NT2/D1 (cell line): ENCODE data around the gene RANBP10.

Experiments used
- DNase-seq: peaks from one replicate; pipeline ENCODE4 v3.0.0-alpha.2; 2011; ENCODE audit warnings: low read depth, low spot score
- H3K27me3 ChIP-seq: 2 replicates; pipeline ENCODE4 v1.6.0; 2011; ENCODE audit warnings: mild to moderate bottlenecking; ENCODE audit not compliant: insufficient read length, insufficient read depth
- H3K36me3 ChIP-seq: 2 replicates; pipeline ENCODE4 v1.6.1; 2011; ENCODE audit warnings: mild to moderate bottlenecking, low read length, mixed read lengths; ENCODE audit not compliant: insufficient read depth, insufficient read length
- H3K4me1 ChIP-seq: 2 replicates; pipeline ENCODE4 v1.5.1; 2011; ENCODE audit not compliant: insufficient read depth, insufficient read length
- H3K4me3 ChIP-seq: 2 replicates; pipeline ENCODE4 v1.5.1; 2011; ENCODE audit warnings: low read depth; ENCODE audit not compliant: insufficient read length
- H3K9ac ChIP-seq: 2 replicates; pipeline ENCODE4 v1.6.0; 2011; ENCODE audit warnings: low read depth; ENCODE audit not compliant: insufficient read length
- H3K9me3 ChIP-seq: 2 replicates; pipeline ENCODE4 v1.5.1; 2011; ENCODE audit warnings: mild to moderate bottlenecking, low read length; ENCODE audit not compliant: insufficient read depth
- SUZ12 ChIP-seq: IDR thresholded peaks from 2 replicates; pipeline ENCODE4 v1.6.1; 2011; ENCODE audit not compliant: insufficient read length, insufficient read depth; ENCODE audit errors: extremely low read depth
- YY1 ChIP-seq: IDR thresholded peaks from 2 replicates; pipeline ENCODE4 v1.6.1; 2011; ENCODE audit not compliant: insufficient read length, insufficient read depth
- ZNF274 ChIP-seq: IDR thresholded peaks from 2 replicates; pipeline ENCODE4 v1.6.1; 2011; ENCODE audit warnings: mild to moderate bottlenecking, low read depth, low read length

RANBP10 gene

DNA sequence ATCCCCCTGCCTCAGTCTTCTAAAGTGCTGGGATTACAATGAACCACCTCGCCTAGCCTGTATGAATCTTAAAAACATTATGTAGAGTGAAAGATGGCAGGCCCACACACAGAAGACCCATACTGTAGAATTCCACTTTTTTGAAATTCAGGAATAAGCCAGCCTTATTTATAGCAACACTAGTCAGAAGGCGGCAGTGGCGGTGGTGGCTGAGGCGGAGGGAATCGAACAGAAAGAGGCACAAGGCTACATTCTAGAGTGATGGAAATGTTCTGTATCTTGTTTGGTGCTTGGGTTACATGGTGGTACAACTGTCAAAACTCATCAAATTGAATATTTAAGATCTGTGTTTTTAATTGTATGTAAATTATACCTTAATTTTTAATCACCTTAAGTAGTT is 98.6 kb downstream of the RANBP10 start:
- Histone ChIP-seq H3K4me1 (no peaks in the 10 kb centered on the region), H3K9ac (no peak overlapping the region), H3K9me3 (no peaks in the 10 kb centered on the region), H3K36me3 (peaks cover 4% of the 10 kb centered on the region), H3K27me3 (no peaks in the 10 kb centered on the region), H3K4me3 (no peak overlapping the region)
- DNase-seq: no peak
- TF ChIP-seq YY1 (no peak), ZNF274 (no peak), SUZ12 (no peak)

GRCh38 chr16:67707210-67707609 is 99.2 kb downstream of the RANBP10 start:
- Histone ChIP-seq H3K4me1 (no peaks in the 10 kb centered on the region), H3K9me3 (no peaks in the 10 kb centered on the region), H3K4me3 (no peak overlapping the region), H3K36me3 (peaks cover 4% of the 10 kb centered on the region), H3K27me3 (no peaks in the 10 kb centered on the region), H3K9ac (no peak overlapping the region)
- TF ChIP-seq YY1 (no peak), ZNF274 (no peak), SUZ12 (no peak)
- no peak for DNase-seq

- Histone ChIP-seq H3K4me1 (no peaks in the 10 kb centered on the region), H3K9ac (no peak overlapping the region), H3K4me3 (no peak overlapping the region), H3K27me3 (no peaks in the 10 kb centered on the region), H3K36me3 (peaks cover 4% of the 10 kb centered on the region), H3K9me3 (peaks cover 9% of the 10 kb centered on the region; the same call in 1 of the 2 replicates)
- TF ChIP-seq SUZ12 (no peak), ZNF274 (no peak), YY1 (no peak)
- DNase-seq: no peak
These were observed 102.2 kb downstream of the RANBP10 start for GRCh38 chr16:67704110-67704509.

DNA sequence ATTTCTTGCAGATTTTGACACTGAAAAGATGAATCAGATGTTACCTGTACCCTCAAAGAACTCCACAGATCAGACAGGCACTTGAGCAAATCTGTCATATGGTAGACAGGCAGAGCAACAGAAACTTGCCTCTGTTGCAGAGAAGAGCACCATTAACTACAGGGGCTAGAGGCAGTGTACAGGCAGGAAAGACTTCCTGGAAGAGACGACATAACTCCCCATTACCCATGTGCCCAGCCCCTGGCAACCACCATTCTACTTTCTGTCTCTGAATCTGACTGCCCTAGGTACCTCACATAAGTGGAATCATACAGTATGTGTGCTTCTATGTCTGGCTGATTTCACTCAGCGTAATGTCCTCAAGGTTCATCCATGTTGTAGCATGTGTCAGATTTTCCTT is 102.7 kb downstream of the RANBP10 start:
- H3K36me3 ChIP-seq: peaks cover 7% of the 10 kb centered on the region
- H3K4me1 ChIP-seq: no peaks in the 10 kb centered on the region
- H3K27me3 ChIP-seq: no peaks in the 10 kb centered on the region
- no peak for DNase-seq
- TF ChIP-seq SUZ12: no peak
- TF ChIP-seq ZNF274: no peak
- no peak for TF ChIP-seq YY1
- H3K9ac ChIP-seq: no peak overlapping the region
- H3K9me3 ChIP-seq: peaks cover 13% of the 10 kb centered on the region; the same call in 1 of the 2 replicates
- no peak overlapping the region for H3K4me3 ChIP-seq

- no peak overlapping the region for H3K4me3 ChIP-seq
- H3K27me3 ChIP-seq: no peaks in the 10 kb centered on the region
- peaks cover 17% of the 10 kb centered on the region for H3K36me3 ChIP-seq
- no peak overlapping the region for H3K9ac ChIP-seq
- DNase-seq: no peak
- TF ChIP-seq SUZ12: no peak
- TF ChIP-seq ZNF274: no peak
- no peak for TF ChIP-seq YY1
- H3K9me3 ChIP-seq: peaks cover 13% of the 10 kb centered on the region; the same call in 1 of the 2 replicates
- H3K4me1 ChIP-seq: no peaks in the 10 kb centered on the region
These were observed 104.2 kb downstream of the RANBP10 start for GRCh38 chr16:67702130-67702529.

- peaks cover 17% of the 10 kb centered on the region for H3K36me3 ChIP-seq
- H3K4me1 ChIP-seq: no peaks in the 10 kb centered on the region
- TF ChIP-seq ZNF274 (no peak), YY1 (no peak), SUZ12 (no peak)
- H3K9me3 ChIP-seq: peaks cover 13% of the 10 kb centered on the region; the same call in 1 of the 2 replicates
- no peaks in the 10 kb centered on the region for H3K27me3 ChIP-seq
- no peak overlapping the region for H3K9ac ChIP-seq
- DNase-seq: no peak
- H3K4me3 ChIP-seq: no peak overlapping the region
These were observed 104.9 kb downstream of the RANBP10 start for GRCh38 chr16:67701420-67701819.

- Histone ChIP-seq H3K36me3 (peaks cover 13% of the 10 kb centered on the region), H3K4me1 (no peaks in the 10 kb centered on the region), H3K27me3 (no peaks in the 10 kb centered on the region), H3K9ac (no peak overlapping the region), H3K4me3 (no peak overlapping the region), H3K9me3 (peaks cover 13% of the 10 kb centered on the region; the same call in 1 of the 2 replicates)
- no peak for DNase-seq
- TF ChIP-seq YY1 (no peak), SUZ12 (no peak), ZNF274 (no peak)
These were observed 107.1 kb downstream of the RANBP10 start for GRCh38 chr16:67699265-67699664.
